PC-3 (cell line): ENCODE measurements around the gene ST8SIA3. TPM values are rescaled to one million over a fixed set of nuclear protein-coding genes. Genes with fewer than 3 reads are reported as not detected.

ENCODE experiments used
- ATAC-seq: fragments of 200-7000 bp; cut with Tn5 transposase; 2 replicates; pipeline ENCODE4 v1.9.1; 2020; ENCODE audit warnings: mild to moderate bottlenecking, moderate library complexity
- BruUV-seq: library from RNA; stranded (reverse); fragments of 400-500 nt; replicated peaks from 2 replicates; lab custom pipeline; 2021; lab: Mats Ljungman, UMichigan
- CTCF ChIA-PET: fragments of 300-600 bp; sonication (Branson Sonifier 250); formaldehyde crosslinking; loops from one replicate; lab custom pipeline; 2022; ENCODE audit warnings: antibody characterized with exemption; lab: Charles Lee
- POLR2A ChIA-PET: fragments of 300-600 bp; sonication (Branson Sonifier 250); formaldehyde crosslinking; loops from one replicate; lab custom pipeline; 2022; ENCODE audit warnings: antibody characterized with exemption; ENCODE audit not compliant: unreplicated experiment; lab: Charles Lee
- DNase-seq: peaks from one replicate; pipeline ENCODE4 v3.0.0-alpha.2; 2015
- H2AFZ ChIP-seq: fragments of 300-600 bp; sonication (generic); 2 replicates; pipeline ENCODE4 v1.6.0; 2016; ENCODE audit warnings: antibody characterized with exemption, low read length
- H3F3A ChIP-seq: fragments of 300-600 bp; sonication (generic); one replicate; pipeline ENCODE4 v1.6.0; 2017; ENCODE audit warnings: antibody characterized with exemption, low read length, control low read depth, mild to moderate bottlenecking; ENCODE audit not compliant: unreplicated experiment
- H3K27ac ChIP-seq: fragments of 300-600 bp; sonication (generic); 2 replicates; pipeline ENCODE4 v1.5.1; 2016; ENCODE audit warnings: mild to moderate bottlenecking, low read length
- H3K27me3 ChIP-seq: fragments of 300-600 bp; sonication (generic); 2 replicates; pipeline ENCODE4 v1.6.1; 2016; ENCODE audit warnings: low read length, mixed read lengths
- H3K36me3 ChIP-seq: fragments of 300-600 bp; sonication (generic); 2 replicates; pipeline ENCODE4 v1.6.1; 2016; ENCODE audit warnings: low read depth, mixed run types, low read length, mixed read lengths
- H3K4me1 ChIP-seq: fragments of 300-600 bp; sonication (generic); 2 replicates; pipeline ENCODE4 v1.5.1; 2016; ENCODE audit warnings: low read length; ENCODE audit not compliant: insufficient read depth
- H3K4me2 ChIP-seq: fragments of 300-600 bp; sonication (generic); 2 replicates; pipeline ENCODE4 v1.6.0; 2016; ENCODE audit warnings: low read length
- H3K4me3 ChIP-seq: fragments of 300-600 bp; sonication (generic); 2 replicates; pipeline ENCODE4 v1.5.1; 2016; ENCODE audit warnings: mild to moderate bottlenecking, low read length, mixed read lengths
- H3K79me2 ChIP-seq: fragments of 300-600 bp; sonication (generic); 2 replicates; pipeline ENCODE4 v1.6.1; 2017; ENCODE audit warnings: low read length, mixed read lengths
- H3K9ac ChIP-seq: fragments of 300-600 bp; sonication (generic); 2 replicates; pipeline ENCODE4 v1.6.0; 2016; ENCODE audit warnings: mild to moderate bottlenecking, low read length
- H3K9me2 ChIP-seq: fragments of 300-600 bp; sonication (generic); replicated peaks from 2 replicates; pipeline ENCODE4 v1.6.1; 2016; ENCODE audit warnings: mixed run types, low read length, mixed read lengths
- H3K9me3 ChIP-seq: fragments of 300-600 bp; sonication (generic); 2 replicates; pipeline ENCODE4 v1.6.1; 2016; ENCODE audit warnings: low read length, mixed read lengths
- H4K20me1 ChIP-seq: fragments of 300-600 bp; sonication (generic); 2 replicates; pipeline ENCODE4 v1.6.1; 2016; ENCODE audit warnings: low read length, mixed read lengths
- CTCF ChIP-seq: fragments of 300-600 bp; sonication (generic); conservative IDR thresholded peaks from 2 replicates; pipeline ENCODE4 v1.5.1; 2017; ENCODE audit warnings: antibody characterized with exemption, low read depth, mild to moderate bottlenecking, low read length
- EZH2 ChIP-seq: fragments of 300-600 bp; sonication (generic); IDR thresholded peaks from one replicate; pipeline ENCODE4 v1.6.1; 2017; ENCODE audit warnings: antibody characterized with exemption, mild to moderate bottlenecking, low read length; ENCODE audit not compliant: unreplicated experiment
- EZH2phosphoT487 ChIP-seq: fragments of 300-600 bp; sonication (generic); IDR thresholded peaks from 2 replicates; pipeline ENCODE4 v1.6.1; 2018; ENCODE audit warnings: mild to moderate bottlenecking, antibody characterized with exemption, low read length, borderline replicate concordance
- intact Hi-C: fragments of 100-400 bp; cut with micrococcal nuclease; formaldehyde crosslinking; loops from 2 replicates; pipeline ENCODE4 v1.9.0; 2023
- total RNA-seq: library from RNA; depleted of rRNA; stranded (reverse); fragments of >200 nt; gene quantifications from 2 replicates; pipeline ENCODE4 v1.2.3, GENCODE V29; 2014

The ST8SIA3 gene
- total RNA-seq, 1 experiment from 2014 or later = not detected

GRCh38 chr18:57362714-57363113 lies 10.4 kb downstream of the ST8SIA3 start:
- intact Hi-C loops = no loop called here
- H3K27me3 ChIP-seq = peaks cover 86% of the 10 kb centered on the region
- no peaks in the 10 kb centered on the region for H3K9me2 ChIP-seq
- no peaks in the 10 kb centered on the region for H4K20me1 ChIP-seq
- H3K79me2 ChIP-seq = no peaks in the 10 kb centered on the region
- ChIA-PET CTCF (no interaction called here), POLR2A (no interaction called here)
- no peaks in the 10 kb centered on the region for H3K36me3 ChIP-seq
- no peaks in the 10 kb centered on the region for H3F3A ChIP-seq
- H3K4me1 ChIP-seq = no peaks in the 10 kb centered on the region
- H2AFZ ChIP-seq = no peak overlapping the region
- no peak for ATAC-seq
- H3K9ac ChIP-seq = no peak overlapping the region
- no TSS peak for BruUV-seq
- DNase-seq = no peak
- H3K4me2 ChIP-seq = no peak overlapping the region
- H3K27ac ChIP-seq = no peak overlapping the region
- no peak for TF ChIP-seq CTCF
- no peak for TF ChIP-seq EZH2
- no peak for TF ChIP-seq EZH2phosphoT487
- H3K4me3 ChIP-seq = no peak overlapping the region
- no peaks in the 10 kb centered on the region for H3K9me3 ChIP-seq

- no peak for ATAC-seq
- no peak overlapping the region for H3K4me2 ChIP-seq
- no peaks in the 10 kb centered on the region for H3K79me2 ChIP-seq
- H3K9ac ChIP-seq = no peak overlapping the region
- H4K20me1 ChIP-seq = no peaks in the 10 kb centered on the region
- no TSS peak for BruUV-seq
- no peaks in the 10 kb centered on the region for H3K36me3 ChIP-seq
- no peak overlapping the region for H3K27ac ChIP-seq
- ChIA-PET POLR2A (no interaction called here), CTCF (no interaction called here)
- no peak overlapping the region for H3K4me3 ChIP-seq
- TF ChIP-seq CTCF = no peak
- no peak for TF ChIP-seq EZH2
- no peak for TF ChIP-seq EZH2phosphoT487
- no peak for DNase-seq
- no peaks in the 10 kb centered on the region for H3K9me3 ChIP-seq
- no peaks in the 10 kb centered on the region for H3K4me1 ChIP-seq
- H2AFZ ChIP-seq = no peak overlapping the region
- H3F3A ChIP-seq = no peaks in the 10 kb centered on the region
- peaks cover 89% of the 10 kb centered on the region for H3K27me3 ChIP-seq
- no peaks in the 10 kb centered on the region for H3K9me2 ChIP-seq
- intact Hi-C loops = no loop called here
Measured at GRCh38 chr18:57364460-57364859, 12.1 kb downstream of the ST8SIA3 start.

GRCh38 chr18:57366528-57367081 lies 14.2 kb downstream of the ST8SIA3 start:
- DNase-seq = no peak
- intact Hi-C loops = no loop called here
- H3K36me3 ChIP-seq = no peaks in the 10 kb centered on the region

More at GRCh38 chr18:57366528-57367081, 14.2 kb downstream of the ST8SIA3 start:
- POLR2A ChIA-PET = no interaction called here
- ATAC-seq = no peak
- TF ChIP-seq EZH2phosphoT487 (no peak), CTCF (no peak), EZH2 (no peak)
- no TSS peak for BruUV-seq
- H3K27me3 ChIP-seq = peaks cover 87% of the 10 kb centered on the region
- H3K4me2 ChIP-seq = no peak overlapping the region
- H3K4me1 ChIP-seq = no peaks in the 10 kb centered on the region
- no peak overlapping the region for H3K9ac ChIP-seq
- no peaks in the 10 kb centered on the region for H3K79me2 ChIP-seq
- CTCF ChIA-PET = no interaction called here
- H3F3A ChIP-seq = no peaks in the 10 kb centered on the region
- no peak overlapping the region for H3K4me3 ChIP-seq
- no peak overlapping the region for H3K27ac ChIP-seq
- no peaks in the 10 kb centered on the region for H4K20me1 ChIP-seq
- no peaks in the 10 kb centered on the region for H3K9me2 ChIP-seq
- no peaks in the 10 kb centered on the region for H3K9me3 ChIP-seq
- H2AFZ ChIP-seq = no peak overlapping the region
